AG09309 (cell line): ENCODE data around the gene SLC38A4.

ENCODE experiments used
- DNase-seq: peaks from one replicate; pipeline ENCODE4 v3.0.0-alpha.2; 2010; ENCODE audit warnings: low read depth
- H3K4me3 ChIP-seq: 2 replicates; pipeline ENCODE4 v1.5.1; 2011; ENCODE audit warnings: mild to moderate bottlenecking, low read depth, low read length, moderate library complexity; ENCODE audit not compliant: control insufficient read depth
- CTCF ChIP-seq: IDR thresholded peaks from 2 replicates; pipeline ENCODE4 v1.5.1; 2011; ENCODE audit warnings: mild to moderate bottlenecking, low read depth, low read length, inconsistent platforms; ENCODE audit not compliant: insufficient read depth, control insufficient read depth; ENCODE audit errors: missing control alignments

SLC38A4 gene

DNA sequence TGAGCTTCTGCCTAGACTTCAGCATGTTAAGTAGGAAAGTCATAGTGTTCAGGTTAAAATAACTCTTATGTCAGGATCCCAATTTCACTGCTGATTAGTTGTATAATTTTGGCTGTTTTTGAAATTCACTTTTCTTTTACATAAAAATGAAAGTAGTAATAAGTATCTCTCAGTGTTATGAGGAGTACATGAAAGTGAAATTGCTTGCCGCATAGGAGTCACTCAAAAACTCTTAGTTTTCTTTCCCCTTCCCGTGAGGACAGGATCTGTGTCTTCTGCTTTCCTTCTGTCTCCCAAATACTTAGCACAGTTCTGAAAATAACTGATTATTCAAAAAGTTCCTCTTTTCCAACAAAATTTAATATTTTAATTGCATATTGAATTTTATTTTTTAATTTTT lies 100.5 kb downstream of the SLC38A4 start:
- no peak for TF ChIP-seq CTCF
- no peak overlapping the region for H3K4me3 ChIP-seq
- no peak for DNase-seq

DNA sequence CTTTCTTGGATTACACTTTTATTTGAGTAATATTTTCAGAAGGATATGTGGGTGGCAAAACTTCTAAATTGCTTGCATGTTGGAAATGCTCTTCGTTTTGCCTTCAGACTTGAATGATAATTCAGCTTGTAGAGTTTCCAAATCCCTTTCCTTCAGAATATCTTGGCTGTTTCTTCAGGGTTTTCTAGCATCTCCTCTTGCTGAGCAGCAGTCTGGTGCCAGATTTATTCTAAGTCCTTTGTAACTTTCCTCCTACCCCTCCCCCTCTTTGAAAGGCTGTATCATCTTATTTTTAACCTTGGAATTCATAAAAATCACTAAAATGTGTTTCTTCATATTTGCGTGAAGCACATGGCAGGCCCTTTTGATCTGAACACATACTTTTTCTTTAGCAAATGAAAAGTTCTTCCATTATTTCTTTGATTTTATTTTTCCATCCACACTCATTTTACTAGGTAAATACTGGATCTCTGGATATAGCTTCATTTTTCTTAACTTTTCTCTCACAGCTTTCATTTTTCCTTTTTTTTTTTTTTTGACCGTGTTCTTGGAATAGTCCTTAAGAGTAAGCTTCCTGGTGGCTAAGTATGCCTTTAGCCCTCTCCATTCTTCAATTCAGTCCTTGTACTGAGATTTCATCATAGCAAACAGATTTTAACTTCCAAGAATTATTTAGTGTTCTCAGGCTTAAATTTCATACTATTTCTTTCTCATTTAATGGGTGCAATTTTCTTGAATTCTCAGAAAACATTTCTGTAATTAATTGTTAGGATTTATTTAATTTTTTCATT lies 102.0 kb downstream of the SLC38A4 start:
- no peak for TF ChIP-seq CTCF
- H3K4me3 ChIP-seq = no peak overlapping the region
- DNase-seq = no peak

GRCh38 chr12:46722394-46723185 lies 103.2 kb downstream of the SLC38A4 start:
- DNase-seq = no peak
- TF ChIP-seq CTCF = no peak

DNA sequence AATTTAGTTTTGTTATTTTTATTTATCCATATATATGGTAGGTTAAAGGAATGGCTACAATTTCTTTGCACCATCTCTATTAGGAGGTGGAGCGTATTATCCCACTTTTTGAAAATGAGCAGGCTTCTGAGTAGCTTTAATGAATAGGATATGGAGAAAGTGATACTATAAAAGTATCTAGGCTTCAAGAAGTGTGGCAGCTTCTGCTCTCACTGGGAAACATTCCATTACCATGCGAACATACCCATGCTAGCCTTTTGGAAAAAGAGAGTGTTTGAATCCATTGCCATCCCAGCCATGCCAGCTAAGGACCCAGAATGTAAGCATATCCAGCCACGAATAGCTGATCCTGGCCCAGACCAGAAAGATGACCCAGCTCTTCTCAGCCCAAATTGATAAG lies 107.3 kb downstream of the SLC38A4 start:
- no peak for DNase-seq
- H3K4me3 ChIP-seq = no peak overlapping the region
- no peak for TF ChIP-seq CTCF

More at GRCh38 chr12:46722394-46723185, 103.2 kb downstream of the SLC38A4 start:
- H3K4me3 ChIP-seq = no peak overlapping the region

DNA sequence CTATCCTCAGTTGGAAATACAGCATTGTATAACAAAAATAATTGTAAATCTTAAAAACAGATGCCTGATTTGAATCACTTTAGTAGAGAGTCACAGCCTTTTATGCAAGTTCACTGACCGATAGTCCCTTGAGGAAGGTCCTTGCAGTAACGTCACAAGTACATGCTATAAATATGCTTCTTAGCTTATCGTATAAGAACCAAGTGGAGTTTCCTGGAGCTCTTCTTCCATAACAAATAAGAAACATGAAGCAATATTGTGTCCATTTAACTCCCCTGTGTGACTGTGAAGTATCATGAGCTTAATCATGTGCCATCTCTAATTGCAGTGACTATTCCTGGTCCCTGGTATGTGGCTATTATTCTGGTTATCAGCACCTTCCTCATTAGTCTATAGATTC lies 107.9 kb downstream of the SLC38A4 start:
- H3K4me3 ChIP-seq = no peak overlapping the region
- no peak for DNase-seq
- TF ChIP-seq CTCF = no peak

GRCh38 chr12:46717159-46717558 lies 108.6 kb downstream of the SLC38A4 start:
- TF ChIP-seq CTCF = no peak
- DNase-seq = no peak
- H3K4me3 ChIP-seq = no peak overlapping the region
